ENCODE data around the gene DNM3. TPM values are rescaled to one million over a fixed set of nuclear protein-coding genes. Genes with fewer than 3 reads are reported as not detected.

Gene DNM3
- total and polyA plus RNA-seq, 10 of the 15 experiments (the other 5 are each of a cell fraction or from before 2014, with no cell fraction given) = 0.03 to 1.5 (median 0.08) TPM; not detected in 3

DNA sequence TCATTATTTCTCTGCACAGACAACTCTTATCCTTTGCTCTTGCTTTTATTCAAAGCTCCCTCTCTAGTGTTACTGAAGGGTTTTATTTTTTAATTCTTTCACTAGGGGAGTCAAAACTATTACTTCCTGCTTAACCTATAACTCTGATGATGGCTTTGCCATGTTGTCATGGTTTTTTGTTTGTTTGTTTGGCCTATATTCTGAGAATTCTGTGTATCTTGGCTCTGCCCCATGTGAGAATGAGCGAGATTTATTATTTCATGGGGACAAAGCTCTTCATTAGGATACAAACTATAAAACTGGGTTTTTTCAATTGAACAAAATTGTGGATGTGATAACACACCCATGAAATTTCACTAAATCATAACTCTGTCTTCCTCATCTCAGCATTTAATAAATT, 388.6 kb downstream of the DNM3 start (continued):
- TF ChIP-seq, protein P1, sequence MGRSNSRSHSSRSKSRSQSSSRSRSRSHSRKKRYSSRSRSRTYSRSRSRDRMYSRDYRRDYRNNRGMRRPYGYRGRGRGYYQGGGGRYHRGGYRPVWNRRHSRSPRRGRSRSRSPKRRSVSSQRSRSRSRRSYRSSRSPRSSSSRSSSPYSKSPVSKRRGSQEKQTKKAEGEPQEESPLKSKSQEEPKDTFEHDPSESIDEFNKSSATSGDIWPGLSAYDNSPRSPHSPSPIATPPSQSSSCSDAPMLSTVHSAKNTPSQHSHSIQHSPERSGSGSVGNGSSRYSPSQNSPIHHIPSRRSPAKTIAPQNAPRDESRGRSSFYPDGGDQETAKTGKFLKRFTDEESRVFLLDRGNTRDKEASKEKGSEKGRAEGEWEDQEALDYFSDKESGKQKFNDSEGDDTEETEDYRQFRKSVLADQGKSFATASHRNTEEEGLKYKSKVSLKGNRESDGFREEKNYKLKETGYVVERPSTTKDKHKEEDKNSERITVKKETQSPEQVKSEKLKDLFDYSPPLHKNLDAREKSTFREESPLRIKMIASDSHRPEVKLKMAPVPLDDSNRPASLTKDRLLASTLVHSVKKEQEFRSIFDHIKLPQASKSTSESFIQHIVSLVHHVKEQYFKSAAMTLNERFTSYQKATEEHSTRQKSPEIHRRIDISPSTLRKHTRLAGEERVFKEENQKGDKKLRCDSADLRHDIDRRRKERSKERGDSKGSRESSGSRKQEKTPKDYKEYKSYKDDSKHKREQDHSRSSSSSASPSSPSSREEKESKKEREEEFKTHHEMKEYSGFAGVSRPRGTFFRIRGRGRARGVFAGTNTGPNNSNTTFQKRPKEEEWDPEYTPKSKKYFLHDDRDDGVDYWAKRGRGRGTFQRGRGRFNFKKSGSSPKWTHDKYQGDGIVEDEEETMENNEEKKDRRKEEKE (IDR thresholded peaks at IDR 0.05) = no peak
- no peak for TF ChIP-seq CBFB (IDR thresholded peaks at IDR 0.05; ENCODE audit: low read depth)
- TF ChIP-seq LARP7 (IDR thresholded peaks at IDR 0.05) = no peak
- TF ChIP-seq, protein P2, sequence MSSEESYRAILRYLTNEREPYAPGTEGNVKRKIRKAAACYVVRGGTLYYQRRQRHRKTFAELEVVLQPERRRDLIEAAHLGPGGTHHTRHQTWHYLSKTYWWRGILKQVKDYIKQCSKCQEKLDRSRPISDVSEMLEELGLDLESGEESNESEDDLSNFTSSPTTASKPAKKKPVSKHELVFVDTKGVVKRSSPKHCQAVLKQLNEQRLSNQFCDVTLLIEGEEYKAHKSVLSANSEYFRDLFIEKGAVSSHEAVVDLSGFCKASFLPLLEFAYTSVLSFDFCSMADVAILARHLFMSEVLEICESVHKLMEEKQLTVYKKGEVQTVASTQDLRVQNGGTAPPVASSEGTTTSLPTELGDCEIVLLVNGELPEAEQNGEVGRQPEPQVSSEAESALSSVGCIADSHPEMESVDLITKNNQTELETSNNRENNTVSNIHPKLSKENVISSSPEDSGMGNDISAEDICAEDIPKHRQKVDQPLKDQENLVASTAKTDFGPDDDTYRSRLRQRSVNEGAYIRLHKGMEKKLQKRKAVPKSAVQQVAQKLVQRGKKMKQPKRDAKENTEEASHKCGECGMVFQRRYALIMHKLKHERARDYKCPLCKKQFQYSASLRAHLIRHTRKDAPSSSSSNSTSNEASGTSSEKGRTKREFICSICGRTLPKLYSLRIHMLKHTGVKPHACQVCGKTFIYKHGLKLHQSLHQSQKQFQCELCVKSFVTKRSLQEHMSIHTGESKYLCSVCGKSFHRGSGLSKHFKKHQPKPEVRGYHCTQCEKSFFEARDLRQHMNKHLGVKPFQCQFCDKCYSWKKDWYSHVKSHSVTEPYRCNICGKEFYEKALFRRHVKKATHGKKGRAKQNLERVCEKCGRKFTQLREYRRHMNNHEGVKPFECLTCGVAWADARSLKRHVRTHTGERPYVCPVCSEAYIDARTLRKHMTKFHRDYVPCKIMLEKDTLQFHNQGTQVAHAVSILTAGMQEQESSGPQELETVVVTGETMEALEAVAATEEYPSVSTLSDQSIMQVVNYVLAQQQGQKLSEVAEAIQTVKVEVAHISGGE (CRISPR knock-in tag; IDR thresholded peaks at IDR 0.05) = no peak

GRCh38 chr1:172230526-172230925, 389.2 kb downstream of the DNM3 start:
- no peak for DNase-seq (ENCODE audit: low read depth, low spot score)
- ATAC-seq = no peak
- SMC1A ChIA-PET (ENCODE audit: uncharacterized antibody, unreplicated experiment) = interaction anchor here (1.0 to 3.1 kb wide), 3 partner anchors 10 to 140 kb away, joined by 4 to 7 read pairs (median 6); no protein-coding TSS in a partner anchor
- no peaks in the 10 kb centered on the region for H3K79me2 ChIP-seq (ENCODE audit: control insufficient read depth, insufficient read depth, low read length)
- no peaks in the 10 kb centered on the region for H3K27me3 ChIP-seq (replicated peaks in 1 of 2; ENCODE audit: control insufficient read depth in 2 of 2, insufficient read depth in 2 of 2, low read length in 1 of 2)
- no peaks in the 10 kb centered on the region for H4K20me1 ChIP-seq (ENCODE audit: control insufficient read depth, insufficient read depth)
- no peaks in the 10 kb centered on the region for H3K9me3 ChIP-seq (replicated peaks; ENCODE audit: control insufficient read depth, insufficient read depth, low read length)
- H3K4me3 ChIP-seq = no peak overlapping the region
- no TSS peak for BruUV-seq (replicated peaks)
- POLR2A ChIA-PET = interaction anchor here (1.4 kb wide), 1 partner anchor 24 kb away, joined by 3 read pairs; no protein-coding TSS in a partner anchor
- CTCF ChIA-PET = interaction anchor here (1.2 kb wide), 1 partner anchor 169 kb away, joined by 3 read pairs; no protein-coding TSS in a partner anchor
- RAD21 ChIA-PET (ENCODE audit: unreplicated experiment) = interaction anchor here (0.8 kb wide), 1 partner anchor 169 kb away, joined by 4 read pairs; no protein-coding TSS in a partner anchor
- WGBS (ENCODE audit: insufficient coverage, insufficient replicate concordance, low lambda C conversion rate, missing lambda C conversion rate) = 47% methylated on average over 2 of the region's 2 CpGs
- no peak for FAIRE-seq
- intact Hi-C loops (cut with micrococcal nuclease; ENCODE audit: unreplicated experiment) = no loop called here
- H3K36me3 ChIP-seq (ENCODE audit: control insufficient read depth in 2 of 2, insufficient read depth in 2 of 2, low read length in 1 of 2) = no peaks in the 10 kb centered on the region
- H3K9ac ChIP-seq (ENCODE audit: control insufficient read depth, insufficient read depth, low read length) = no peak overlapping the region
- H3K4me1 ChIP-seq (ENCODE audit: control insufficient read depth, insufficient read depth, low read length) = no peaks in the 10 kb centered on the region
- H3K27ac ChIP-seq (ENCODE audit: control insufficient read depth, insufficient read depth) = no peak overlapping the region
- H2AFZ ChIP-seq (ENCODE audit: control insufficient read depth, low read depth, low read length) = no peak overlapping the region
- H3K4me2 ChIP-seq (ENCODE audit: control insufficient read depth, insufficient read depth) = no peak overlapping the region
- in situ Hi-C loops (cut with MboI) = no loop called here
- TF ChIP-seq PML (IDR thresholded peaks at IDR 0.05; ENCODE audit: low read length) (no peak), JUNB (IDR thresholded peaks at IDR 0.05) (no peak), EED (IDR thresholded peaks at IDR 0.05; ENCODE audit: low read depth) (no peak), GATAD2B (conservative IDR thresholded peaks at IDR 0.05; ENCODE audit: low read depth) (no peak), MEF2B (IDR thresholded peaks at IDR 0.05; ENCODE audit: partially characterized antibody, poor library complexity, severe bottlenecking) (no peak), TBL1XR1 (IDR thresholded peaks at IDR 0.05; ENCODE audit: low read depth, low read length) (no peak)
- TF ChIP-seq, protein P3, sequence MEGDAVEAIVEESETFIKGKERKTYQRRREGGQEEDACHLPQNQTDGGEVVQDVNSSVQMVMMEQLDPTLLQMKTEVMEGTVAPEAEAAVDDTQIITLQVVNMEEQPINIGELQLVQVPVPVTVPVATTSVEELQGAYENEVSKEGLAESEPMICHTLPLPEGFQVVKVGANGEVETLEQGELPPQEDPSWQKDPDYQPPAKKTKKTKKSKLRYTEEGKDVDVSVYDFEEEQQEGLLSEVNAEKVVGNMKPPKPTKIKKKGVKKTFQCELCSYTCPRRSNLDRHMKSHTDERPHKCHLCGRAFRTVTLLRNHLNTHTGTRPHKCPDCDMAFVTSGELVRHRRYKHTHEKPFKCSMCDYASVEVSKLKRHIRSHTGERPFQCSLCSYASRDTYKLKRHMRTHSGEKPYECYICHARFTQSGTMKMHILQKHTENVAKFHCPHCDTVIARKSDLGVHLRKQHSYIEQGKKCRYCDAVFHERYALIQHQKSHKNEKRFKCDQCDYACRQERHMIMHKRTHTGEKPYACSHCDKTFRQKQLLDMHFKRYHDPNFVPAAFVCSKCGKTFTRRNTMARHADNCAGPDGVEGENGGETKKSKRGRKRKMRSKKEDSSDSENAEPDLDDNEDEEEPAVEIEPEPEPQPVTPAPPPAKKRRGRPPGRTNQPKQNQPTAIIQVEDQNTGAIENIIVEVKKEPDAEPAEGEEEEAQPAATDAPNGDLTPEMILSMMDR (IDR thresholded peaks at IDR 0.05 in 2 of 3, conservative IDR thresholded peaks at IDR 0.05 in 1 of 3; ENCODE audit: control insufficient read depth in 2 of 3, extremely low read depth in 1 of 3, insufficient read depth in 1 of 3, low read depth in 3 of 3, low read length in 3 of 3) = no peak
- TF ChIP-seq, protein P4, sequence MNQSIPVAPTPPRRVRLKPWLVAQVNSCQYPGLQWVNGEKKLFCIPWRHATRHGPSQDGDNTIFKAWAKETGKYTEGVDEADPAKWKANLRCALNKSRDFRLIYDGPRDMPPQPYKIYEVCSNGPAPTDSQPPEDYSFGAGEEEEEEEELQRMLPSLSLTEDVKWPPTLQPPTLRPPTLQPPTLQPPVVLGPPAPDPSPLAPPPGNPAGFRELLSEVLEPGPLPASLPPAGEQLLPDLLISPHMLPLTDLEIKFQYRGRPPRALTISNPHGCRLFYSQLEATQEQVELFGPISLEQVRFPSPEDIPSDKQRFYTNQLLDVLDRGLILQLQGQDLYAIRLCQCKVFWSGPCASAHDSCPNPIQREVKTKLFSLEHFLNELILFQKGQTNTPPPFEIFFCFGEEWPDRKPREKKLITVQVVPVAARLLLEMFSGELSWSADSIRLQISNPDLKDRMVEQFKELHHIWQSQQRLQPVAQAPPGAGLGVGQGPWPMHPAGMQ (IDR thresholded peaks at IDR 0.05; ENCODE audit: borderline replicate concordance) = no peak

Measured in GM12878 (cell line).